ENCODE data around the gene PNLIPRP2. TPM values are rescaled to one million over a fixed set of nuclear protein-coding genes. Genes with fewer than 3 reads are reported as not detected.

Gene PNLIPRP2
- total and polyA plus RNA-seq, 2 of the 8 experiments (the other 6 are each of a cell fraction or from before 2014, with no cell fraction given): 0.11 TPM; not detected in 1

DNA sequence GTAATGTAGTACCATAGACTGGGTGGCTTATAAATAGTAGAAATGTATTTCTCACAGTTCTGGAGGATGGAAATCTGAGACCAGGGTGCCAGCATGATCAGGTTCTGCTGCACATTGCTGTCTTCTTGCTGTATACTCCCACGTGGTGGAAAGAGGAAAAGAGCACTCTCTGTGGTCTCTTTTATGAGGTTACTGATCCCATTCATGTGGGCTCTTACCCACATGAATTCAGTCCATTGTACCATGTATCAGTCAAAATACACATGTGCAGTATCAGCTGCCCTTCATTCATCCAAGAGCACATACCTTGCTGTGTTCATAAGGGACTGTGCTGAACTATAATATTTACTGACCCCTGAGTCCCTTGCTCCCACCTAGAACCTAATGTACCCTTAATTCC lies 17.1 kb downstream of the PNLIPRP2 start (continued):
- TF ChIP-seq CHD7 (IDR thresholded peaks at IDR 0.05; ENCODE audit: insufficient replicate concordance, low read length) (no peak), BACH1 (IDR thresholded peaks at IDR 0.05; ENCODE audit: low read length) (no peak), BCL11A (IDR thresholded peaks at IDR 0.05; ENCODE audit: low read depth in 2 of 2, low read length in 2 of 2) (no peak)
